Suppressor macrophage treated with lipopolysaccharide for 4 hours (primary cell): ENCODE measurements around the gene DUOXA1.
"Not testable (repeated sequence)": the region's sequence is repeated elsewhere in the genome, so short reads cannot be mapped to it uniquely, and the experiment has no call there.

Source experiments
- DNase-seq: peaks from one replicate; pipeline ENCODE4 v3.0.0-alpha.2; 2020

The DUOXA1 gene

GRCh38 chr15:45087513-45087912 lies 42.2 kb downstream of the DUOXA1 start:
- DNase-seq, result no peak

GRCh38 chr15:45084163-45084562 lies 45.5 kb downstream of the DUOXA1 start:
- no peak for DNase-seq

- no peak for DNase-seq
Measured at GRCh38 chr15:45083223-45083622, 46.5 kb downstream of the DUOXA1 start.

- DNase-seq, result not testable (repeated sequence)
Measured at GRCh38 chr15:45082412-45082811, 47.3 kb downstream of the DUOXA1 start.

- not testable (repeated sequence) for DNase-seq
Measured at GRCh38 chr15:45080593-45080992, 49.1 kb downstream of the DUOXA1 start.

GRCh38 chr15:45079628-45080246 lies 49.9 kb downstream of the DUOXA1 start:
- DNase-seq, result not testable (repeated sequence)

GRCh38 chr15:45079201-45079600 lies 50.5 kb downstream of the DUOXA1 start:
- DNase-seq, result not testable (repeated sequence)

GRCh38 chr15:45077391-45077790 lies 52.3 kb downstream of the DUOXA1 start:
- DNase-seq, result not testable (repeated sequence)

- DNase-seq, result not testable (repeated sequence)
Measured at GRCh38 chr15:45075440-45076320, 54.0 kb downstream of the DUOXA1 start.

GRCh38 chr15:45073602-45074001 lies 56.1 kb downstream of the DUOXA1 start:
- not testable (repeated sequence) for DNase-seq

- DNase-seq, result not testable (repeated sequence)
Measured at GRCh38 chr15:45069942-45070360, 59.7 kb downstream of the DUOXA1 start.
